H1 (cell line): ENCODE measurements around the gene SLIT2.

ENCODE experiments used
- CBX5 ChIP-seq: fragments of 300-800, 300-1000 bp; sonication (generic); IDR thresholded peaks from 2 replicates; pipeline ENCODE4 v1.7.1; 2016; ENCODE audit warnings: antibody characterized with exemption, low read length, low read depth
- EZH2 ChIP-seq: fragments of 200-600 bp; sonication (generic); IDR thresholded peaks from 2 replicates; pipeline ENCODE4 v1.7.1; 2012; ENCODE audit warnings: low read depth, mild to moderate bottlenecking, moderate library complexity, low read length, inconsistent platforms; ENCODE audit not compliant: severe bottlenecking
- GABPA ChIP-seq: IDR thresholded peaks from 2 replicates; pipeline ENCODE4 v1.6.1; 2011; ENCODE audit warnings: mild to moderate bottlenecking, low read length, moderate library complexity, borderline replicate concordance; ENCODE audit not compliant: insufficient read depth
- POLR2A ChIP-seq, 2 experiments: IDR thresholded peaks; 1 replicate in 1 of 2; 2 replicates in 1 of 2; pipeline ENCODE4 v1.6.1; 2011; ENCODE audit warnings: low read depth in 2 of 2, low read length in 2 of 2, mild to moderate bottlenecking in 2 of 2; ENCODE audit errors: control extremely low read depth in 1 of 2
- POLR2AphosphoS5 ChIP-seq: IDR thresholded peaks from 2 replicates; pipeline ENCODE4 v1.6.1; 2011; ENCODE audit warnings: low read depth, low read length
- RAD21 ChIP-seq, 2 experiments: IDR thresholded peaks in 1 of 2; conservative IDR thresholded peaks in 1 of 2; 2 replicates each; pipeline ENCODE4 v1.6.1; 2011; ENCODE audit warnings: low read depth in 2 of 2, low read length in 2 of 2, improper control_type of control experiment in 1 of 2, inconsistent platforms in 1 of 2, mild to moderate bottlenecking in 1 of 2, moderate library complexity in 1 of 2
- SP1 ChIP-seq: IDR thresholded peaks from 2 replicates; pipeline ENCODE4 v1.6.1; 2011; ENCODE audit warnings: low read depth, low read length
- TAF1 ChIP-seq: IDR thresholded peaks from 2 replicates; pipeline ENCODE4 v1.6.1; 2011; ENCODE audit warnings: mild to moderate bottlenecking, low read depth, low read length
- YY1 ChIP-seq: IDR thresholded peaks from 2 replicates; pipeline ENCODE4 v1.6.1; 2011; ENCODE audit warnings: low read depth, mild to moderate bottlenecking, low read length
- TF ChIP-seq, protein P1 (sequence below), 3 experiments: IDR thresholded peaks; 1 replicate in 2 of 3; 2 replicates in 1 of 3; pipeline versions ENCODE4 v1.5.1 to v1.6.1; 2011; ENCODE audit warnings: low read length in 3 of 3, mild to moderate bottlenecking in 3 of 3, inconsistent platforms in 2 of 3, low read depth in 1 of 3, moderate library complexity in 1 of 3; ENCODE audit not compliant: insufficient read depth in 1 of 3; ENCODE audit errors: control extremely low read depth in 1 of 3
- TF ChIP-seq, protein P2 (sequence below): IDR thresholded peaks from 2 replicates; pipeline ENCODE4 v1.6.1; 2011; ENCODE audit warnings: low read length, improper control_type of control experiment

GRCh38 chr4:20297261-20297660 lies 45.6 kb downstream of the SLIT2 start:
- TF ChIP-seq POLR2A (IDR thresholded peaks at IDR 0.05; ENCODE audit: control extremely low read depth in 1 of 2, low read depth in 2 of 2, low read length in 2 of 2) (no peak), GABPA (no peak), RAD21 (IDR thresholded peaks at IDR 0.05 in 1 of 2, conservative IDR thresholded peaks at IDR 0.05 in 1 of 2; ENCODE audit: low read depth in 2 of 2, low read length in 2 of 2) (no peak), YY1 (no peak), POLR2AphosphoS5 (no peak), CBX5 (no peak), TAF1 (no peak), SP1 (no peak), EZH2 (no peak)
- TF ChIP-seq, protein P1, sequence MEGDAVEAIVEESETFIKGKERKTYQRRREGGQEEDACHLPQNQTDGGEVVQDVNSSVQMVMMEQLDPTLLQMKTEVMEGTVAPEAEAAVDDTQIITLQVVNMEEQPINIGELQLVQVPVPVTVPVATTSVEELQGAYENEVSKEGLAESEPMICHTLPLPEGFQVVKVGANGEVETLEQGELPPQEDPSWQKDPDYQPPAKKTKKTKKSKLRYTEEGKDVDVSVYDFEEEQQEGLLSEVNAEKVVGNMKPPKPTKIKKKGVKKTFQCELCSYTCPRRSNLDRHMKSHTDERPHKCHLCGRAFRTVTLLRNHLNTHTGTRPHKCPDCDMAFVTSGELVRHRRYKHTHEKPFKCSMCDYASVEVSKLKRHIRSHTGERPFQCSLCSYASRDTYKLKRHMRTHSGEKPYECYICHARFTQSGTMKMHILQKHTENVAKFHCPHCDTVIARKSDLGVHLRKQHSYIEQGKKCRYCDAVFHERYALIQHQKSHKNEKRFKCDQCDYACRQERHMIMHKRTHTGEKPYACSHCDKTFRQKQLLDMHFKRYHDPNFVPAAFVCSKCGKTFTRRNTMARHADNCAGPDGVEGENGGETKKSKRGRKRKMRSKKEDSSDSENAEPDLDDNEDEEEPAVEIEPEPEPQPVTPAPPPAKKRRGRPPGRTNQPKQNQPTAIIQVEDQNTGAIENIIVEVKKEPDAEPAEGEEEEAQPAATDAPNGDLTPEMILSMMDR (IDR thresholded peaks at IDR 0.05; ENCODE audit: control extremely low read depth in 1 of 3, insufficient read depth in 1 of 3, low read depth in 1 of 3, low read length in 3 of 3), result no peak
- TF ChIP-seq, protein P2, sequence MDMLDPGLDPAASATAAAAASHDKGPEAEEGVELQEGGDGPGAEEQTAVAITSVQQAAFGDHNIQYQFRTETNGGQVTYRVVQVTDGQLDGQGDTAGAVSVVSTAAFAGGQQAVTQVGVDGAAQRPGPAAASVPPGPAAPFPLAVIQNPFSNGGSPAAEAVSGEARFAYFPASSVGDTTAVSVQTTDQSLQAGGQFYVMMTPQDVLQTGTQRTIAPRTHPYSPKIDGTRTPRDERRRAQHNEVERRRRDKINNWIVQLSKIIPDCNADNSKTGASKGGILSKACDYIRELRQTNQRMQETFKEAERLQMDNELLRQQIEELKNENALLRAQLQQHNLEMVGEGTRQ, result no peak
